ENCODE data around the gene UST.

Gene UST

GRCh38 chr6:149081281-149081680 lies 334.5 kb downstream of the UST start:
- Histone ChIP-seq H3K9ac (ENCODE audit: low read length) (no peak overlapping the region), H3K4me2 (ENCODE audit: low read depth, low read length, poor library complexity, severe bottlenecking) (no peak overlapping the region), H3K9me2 (replicated peaks; ENCODE audit: insufficient read depth, low read length) (no peaks in the 10 kb centered on the region), H3K79me2 (ENCODE audit: insufficient read depth, low read length) (no peaks in the 10 kb centered on the region), H3K4me3 (ENCODE audit: insufficient read depth, low read length, poor library complexity, severe bottlenecking) (no peak overlapping the region), H3K36me3 (ENCODE audit: low read length) (no peaks in the 10 kb centered on the region), H3F3A (ENCODE audit: insufficient read depth) (no peaks in the 10 kb centered on the region), H2AFZ (ENCODE audit: low read depth, low read length, severe bottlenecking) (no peak overlapping the region), H3K9me3 (ENCODE audit: insufficient read depth, low read length) (no peaks in the 10 kb centered on the region), H3K27me3 (ENCODE audit: low read length) (no peaks in the 10 kb centered on the region), H4K20me1 (ENCODE audit: low read depth, low read length) (no peaks in the 10 kb centered on the region), H3K27ac (ENCODE audit: low read depth, low read length) (no peak overlapping the region)
- TF ChIP-seq CTCF (IDR thresholded peaks at IDR 0.05; ENCODE audit: insufficient read depth, low read length, poor library complexity, severe bottlenecking) (no peak), EZH2phosphoT487 (conservative IDR thresholded peaks at IDR 0.05; ENCODE audit: low read length) (no peak)

DNA sequence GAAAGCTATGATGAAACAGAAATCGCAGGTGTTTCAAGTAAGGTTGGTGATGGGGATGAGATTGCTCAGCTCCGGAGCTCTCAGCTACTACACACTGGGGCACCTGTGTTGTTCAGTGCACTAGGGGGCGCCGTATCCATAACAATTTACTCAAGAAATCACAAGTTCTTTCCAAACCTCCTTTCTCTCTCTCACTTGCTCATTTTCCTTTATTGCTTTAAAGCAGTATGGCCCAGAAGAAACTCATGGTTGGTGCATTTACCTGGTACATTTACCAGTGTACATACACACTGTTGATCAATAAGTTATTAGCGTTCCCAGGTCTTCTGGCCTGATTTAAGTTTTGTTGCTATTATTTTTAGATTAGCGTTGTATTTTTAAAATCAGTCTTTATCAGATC lies 335.5 kb downstream of the UST start:
- H3K36me3 ChIP-seq (ENCODE audit: low read length): no peaks in the 10 kb centered on the region
- no peaks in the 10 kb centered on the region for H3K27me3 ChIP-seq (ENCODE audit: low read length)
- no peaks in the 10 kb centered on the region for H4K20me1 ChIP-seq (ENCODE audit: low read depth, low read length)
- no peaks in the 10 kb centered on the region for H3F3A ChIP-seq (ENCODE audit: insufficient read depth)
- no peak overlapping the region for H3K4me2 ChIP-seq (ENCODE audit: low read depth, low read length, poor library complexity, severe bottlenecking)
- H3K9me3 ChIP-seq (ENCODE audit: insufficient read depth, low read length): no peaks in the 10 kb centered on the region
- no peak overlapping the region for H3K27ac ChIP-seq (ENCODE audit: low read depth, low read length)
- H3K4me3 ChIP-seq (ENCODE audit: insufficient read depth, low read length, poor library complexity, severe bottlenecking): no peak overlapping the region
- TF ChIP-seq EZH2phosphoT487 (conservative IDR thresholded peaks at IDR 0.05; ENCODE audit: low read length) (no peak), CTCF (IDR thresholded peaks at IDR 0.05; ENCODE audit: insufficient read depth, low read length, poor library complexity, severe bottlenecking) (peak; percentile 64)
- H3K9ac ChIP-seq (ENCODE audit: low read length): no peak overlapping the region
- no peaks in the 10 kb centered on the region for H3K79me2 ChIP-seq (ENCODE audit: insufficient read depth, low read length)
- no peaks in the 10 kb centered on the region for H3K9me2 ChIP-seq (replicated peaks; ENCODE audit: insufficient read depth, low read length)
- H2AFZ ChIP-seq (ENCODE audit: low read depth, low read length, severe bottlenecking): no peak overlapping the region

GRCh38 chr6:149084026-149084425 lies 337.2 kb downstream of the UST start:
- Histone ChIP-seq H3K36me3 (ENCODE audit: low read length) (no peaks in the 10 kb centered on the region), H3K9me3 (ENCODE audit: insufficient read depth, low read length) (no peaks in the 10 kb centered on the region), H3K9me2 (replicated peaks; ENCODE audit: insufficient read depth, low read length) (no peaks in the 10 kb centered on the region), H3F3A (ENCODE audit: insufficient read depth) (no peaks in the 10 kb centered on the region), H3K9ac (ENCODE audit: low read length) (no peak overlapping the region), H3K27me3 (ENCODE audit: low read length) (no peaks in the 10 kb centered on the region), H3K4me3 (ENCODE audit: insufficient read depth, low read length, poor library complexity, severe bottlenecking) (no peak overlapping the region), H4K20me1 (ENCODE audit: low read depth, low read length) (no peaks in the 10 kb centered on the region), H3K79me2 (ENCODE audit: insufficient read depth, low read length) (no peaks in the 10 kb centered on the region), H3K4me2 (ENCODE audit: low read depth, low read length, poor library complexity, severe bottlenecking) (no peak overlapping the region), H3K27ac (ENCODE audit: low read depth, low read length) (no peak overlapping the region), H2AFZ (ENCODE audit: low read depth, low read length, severe bottlenecking) (no peak overlapping the region)
- TF ChIP-seq EZH2phosphoT487 (conservative IDR thresholded peaks at IDR 0.05; ENCODE audit: low read length) (no peak), CTCF (IDR thresholded peaks at IDR 0.05; ENCODE audit: insufficient read depth, low read length, poor library complexity, severe bottlenecking) (no peak)

Measured in SU-DHL-6 (cell line).